ENCODE results near the gene CALR. TPM values are rescaled to one million over a fixed set of nuclear protein-coding genes. Genes with fewer than 3 reads are reported as not detected.

The CALR gene
- total and polyA plus RNA-seq, 9 of the 15 experiments (the other 6 are each of a cell fraction or from before 2014, with no cell fraction given): 126 to 811 (median 642) TPM

- TF ChIP-seq PCBP2 (IDR thresholded peaks at IDR 0.05; ENCODE audit: low read depth, low read length, poor library complexity, severe bottlenecking) (no peak), PRPF4 (IDR thresholded peaks at IDR 0.05; ENCODE audit: insufficient read depth, low read depth, low read length, poor library complexity, severe bottlenecking) (peak; percentile 5), E2F6 (IDR thresholded peaks at IDR 0.05; ENCODE audit: borderline replicate concordance in 1 of 2, extremely low read depth in 1 of 2, insufficient read depth in 1 of 2, insufficient read length in 1 of 2, low read depth in 1 of 2, low read length in 1 of 2, poor library complexity in 1 of 2, severe bottlenecking in 1 of 2) (no peak), NKRF (IDR thresholded peaks at IDR 0.05; ENCODE audit: borderline replicate concordance) (peak; percentile 92), MTA1 (IDR thresholded peaks at IDR 0.05; ENCODE audit: borderline replicate concordance) (no peak), ZNF124 (CRISPR knock-in tag; IDR thresholded peaks at IDR 0.05) (no peak), LCOR (CRISPR knock-in tag; IDR thresholded peaks at IDR 0.05) (no peak), ERF (CRISPR knock-in tag; IDR thresholded peaks at IDR 0.05) (0 out of 2 replicates have a peak, but pooled peaks have one; percentile 11), TAF9B (IDR thresholded peaks at IDR 0.05; ENCODE audit: partially characterized antibody) (no peak), TRIM25 (IDR thresholded peaks at IDR 0.05; ENCODE audit: borderline replicate concordance) (no peak), ARID1B (IDR thresholded peaks at IDR 0.05) (no peak), ZBTB2 (IDR thresholded peaks at IDR 0.05) (no peak), MYC (IDR thresholded peaks at IDR 0.05; ENCODE audit: low read depth, low read length) (no peak; the same call in 1 of the 2 replicates), MYC (CRISPR knock-in tag; IDR thresholded peaks at IDR 0.05; ENCODE audit: borderline replicate concordance, low read depth) (no peak; the same call in 1 of the 2 replicates), ETV1 (tag; conservative IDR thresholded peaks at IDR 0.05; ENCODE audit: low read depth) (no peak), GTF2F1 (IDR thresholded peaks at IDR 0.05; ENCODE audit: low read depth, low read length) (no peak), CGGBP1 (CRISPR knock-in tag; IDR thresholded peaks at IDR 0.05) (no peak), MXD1 (CRISPR knock-in tag; IDR thresholded peaks at IDR 0.05; ENCODE audit: borderline replicate concordance, poor library complexity, severe bottlenecking) (no peak), NCOA6 (IDR thresholded peaks at IDR 0.05) (peak; percentile 95)
Measured at GRCh38 chr19:12938779-12939601, 581 bp downstream of the CALR start (continued).
